MCF 10A (cell line): ENCODE measurements around the gene ADAMTS3. TPM values are rescaled to one million over a fixed set of nuclear protein-coding genes. Genes with fewer than 3 reads are reported as not detected.

Experiments used
- BruUV-seq: library from RNA; stranded (reverse); fragments of 400-500 nt; replicated peaks from 2 replicates; lab custom pipeline; 2021; lab: Mats Ljungman, UMichigan
- CTCF ChIA-PET: fragments of 300-600 bp; sonication (Branson Sonifier 250); formaldehyde crosslinking; extraction: SDS; loops from one replicate; lab custom pipeline; 2021; ENCODE audit warnings: antibody characterized with exemption, inconsistent platforms; lab: Yijun Ruan, JAX
- POLR2A ChIA-PET: fragments of 300-600, 350-650 bp; sonication (Branson Sonifier 250); formaldehyde crosslinking; extraction: SDS; loops from one replicate; lab custom pipeline; 2020; ENCODE audit warnings: antibody characterized with exemption, inconsistent platforms; lab: Yijun Ruan, JAX
- DNase-seq: peaks from one replicate; pipeline ENCODE4 v3.0.0-alpha.2; 2018; ENCODE audit not compliant: unreplicated experiment
- H3K27ac Mint-ChIP-seq: one replicate; pipeline ENCODE4 v1.8.0; 2022; ENCODE audit warnings: mild to moderate bottlenecking, low read depth, mixed read lengths; ENCODE audit not compliant: unreplicated experiment
- H3K27me3 Mint-ChIP-seq: one replicate; pipeline ENCODE4 v1.8.0; 2022; ENCODE audit warnings: mixed read lengths; ENCODE audit not compliant: insufficient read depth, unreplicated experiment
- H3K36me3 Mint-ChIP-seq: one replicate; pipeline ENCODE4 v1.8.0; 2022; ENCODE audit warnings: mild to moderate bottlenecking, moderate library complexity, mixed read lengths; ENCODE audit not compliant: insufficient read depth, unreplicated experiment
- H3K4me1 Mint-ChIP-seq: one replicate; pipeline ENCODE4 v1.8.0; 2022; ENCODE audit warnings: mixed read lengths; ENCODE audit not compliant: insufficient read depth, unreplicated experiment
- H3K4me3 Mint-ChIP-seq: one replicate; pipeline ENCODE4 v1.8.0; 2022; ENCODE audit warnings: mild to moderate bottlenecking, moderate library complexity, mixed read lengths; ENCODE audit not compliant: unreplicated experiment
- H3K9me3 Mint-ChIP-seq: one replicate; pipeline ENCODE4 v1.8.0; 2022; ENCODE audit warnings: mixed read lengths; ENCODE audit not compliant: unreplicated experiment
- CTCF ChIP-seq: fragments of 200-600 bp; IDR thresholded peaks from one replicate; pipeline ENCODE4 v1.8.0; 2022; ENCODE audit warnings: antibody characterized with exemption, mild to moderate bottlenecking; ENCODE audit not compliant: unreplicated experiment
- intact Hi-C: fragments of 100-400 bp; cut with micrococcal nuclease; formaldehyde crosslinking; loops from 2 replicates; pipeline ENCODE4 v1.14.1; 2022
- total RNA-seq: library from RNA; stranded (reverse); gene quantifications from 2 replicates; pipeline ENCODE4 v1.2.3, GENCODE V29; 2022

ADAMTS3 gene
- total RNA-seq, 1 experiment from 2014 or later, result 0.58 TPM

- no peak overlapping the region for H3K4me3 Mint-ChIP-seq
- H3K36me3 Mint-ChIP-seq, result no peaks in the 10 kb centered on the region
- CTCF ChIA-PET, result interaction anchor here (1.0 to 1.2 kb wide), 4 partner anchors 9 to 130 kb away, joined by 3 to 6 read pairs (median 4); no protein-coding TSS in a partner anchor
- no peak for TF ChIP-seq CTCF
- no peaks in the 10 kb centered on the region for H3K9me3 Mint-ChIP-seq
- POLR2A ChIA-PET, result interaction anchor here (0.6 to 2.0 kb wide), 4 partner anchors 15 to 919 kb away, joined by 3 to 6 read pairs (median 4); no protein-coding TSS in a partner anchor
- H3K27ac Mint-ChIP-seq, result no peak overlapping the region
- BruUV-seq, result no TSS peak
- peak; percentile 11 for DNase-seq
- intact Hi-C loops, result no loop called here
- no peaks in the 10 kb centered on the region for H3K4me1 Mint-ChIP-seq
- H3K27me3 Mint-ChIP-seq, result no peaks in the 10 kb centered on the region
Measured at GRCh38 chr4:72340803-72341431, 228.1 kb downstream of the ADAMTS3 start.

DNA sequence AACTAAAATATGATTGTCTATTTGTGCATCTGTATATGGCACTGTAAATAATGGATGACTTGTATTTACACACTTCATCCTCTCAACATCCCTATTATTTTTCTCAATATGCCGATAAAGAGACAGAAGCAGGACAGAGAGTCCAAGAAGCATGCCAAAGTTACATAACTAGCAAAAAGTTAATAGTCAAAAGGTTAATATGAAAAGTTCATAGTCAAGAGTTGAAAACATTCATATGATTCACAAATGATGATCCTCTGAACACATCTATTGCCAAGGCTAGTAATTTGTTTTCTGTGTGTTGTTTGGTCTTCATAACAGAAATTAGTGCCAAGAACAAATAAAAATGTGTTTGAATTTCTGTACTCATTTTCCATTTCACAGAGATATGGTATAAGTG lies 231.0 kb downstream of the ADAMTS3 start:
- BruUV-seq, result no TSS peak
- no peak for DNase-seq
- CTCF ChIA-PET, result no interaction called here
- Mint-ChIP-seq H3K9me3 (no peaks in the 10 kb centered on the region), H3K27ac (no peak overlapping the region), H3K27me3 (no peaks in the 10 kb centered on the region), H3K36me3 (no peaks in the 10 kb centered on the region), H3K4me1 (no peaks in the 10 kb centered on the region), H3K4me3 (no peak overlapping the region)
- intact Hi-C loops, result no loop called here
- POLR2A ChIA-PET, result no interaction called here
- TF ChIP-seq CTCF, result no peak

DNA sequence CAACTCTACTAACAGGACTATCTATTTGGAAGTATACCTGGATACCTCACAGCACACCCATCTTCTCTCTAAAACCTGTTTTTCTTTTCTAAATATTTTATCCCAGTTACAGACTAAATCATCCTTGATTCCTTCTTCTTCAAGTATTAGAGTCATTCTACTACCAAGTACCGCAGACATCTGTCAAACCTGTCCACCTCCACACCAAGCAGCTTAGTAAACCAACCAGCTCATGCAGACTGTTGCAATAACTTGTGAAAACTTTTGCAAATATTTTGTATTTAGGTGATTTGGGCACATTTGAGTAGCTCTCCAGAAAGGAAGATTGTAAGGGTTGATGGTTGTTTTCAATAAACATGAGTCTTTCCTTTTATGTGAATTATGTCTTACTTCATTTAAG lies 238.6 kb downstream of the ADAMTS3 start:
- BruUV-seq, result no TSS peak
- no peaks in the 10 kb centered on the region for H3K9me3 Mint-ChIP-seq
- POLR2A ChIA-PET, result interaction anchor here (1.5 kb wide), 1 partner anchor 21 kb away, joined by 4 read pairs; no protein-coding TSS in a partner anchor

More for the DNA sequence above, 238.6 kb downstream of the ADAMTS3 start:
- Mint-ChIP-seq H3K4me1 (no peaks in the 10 kb centered on the region), H3K36me3 (no peaks in the 10 kb centered on the region), H3K27ac (no peak overlapping the region), H3K4me3 (no peak overlapping the region), H3K27me3 (no peaks in the 10 kb centered on the region)
- DNase-seq, result no peak
- CTCF ChIA-PET, result interaction anchor here (0.9 to 1.6 kb wide), 3 partner anchors 25 to 451 kb away, joined by 4 to 5 read pairs (median 4); no protein-coding TSS in a partner anchor
- TF ChIP-seq CTCF, result no peak
- intact Hi-C loops, result no loop called here
